Measurements from ENCODE around the gene MT1H. TPM values are rescaled to one million over a fixed set of nuclear protein-coding genes. Genes with fewer than 3 reads are reported as not detected.

The MT1H gene
- total RNA-seq (2016; rRNA removed; fragmentation: Illumina TruSeq; extraction: Trizol) (0.60 TPM in 1 of 2 replicates, not detected in the other), polyA plus RNA-seq (2011; rRNA removed) (not detected in 2 replicates), polyA minus RNA-seq (2011; rRNA and poly(A)+ RNA removed; ENCODE audit: low replicate concordance) (not detected in 2 replicates), Bru-seq, nascent RNA (not detected), BruChase-seq, experiment 1, labeled RNA remaining after a 6-hour chase (not detected), BruChase-seq, experiment 2, labeled RNA remaining after a 2-hour chase (not detected)
- total RNA-seq (2016; cell fraction: cytosol; rRNA removed; fragmentation: Illumina TruSeq; extraction: Trizol; ENCODE audit: low read depth), result not detected in 2 replicates
- not detected in 2 replicates for total RNA-seq (2016; cell fraction: insoluble cytoplasmic fraction; rRNA removed; fragmentation: Illumina TruSeq; extraction: Trizol)
- total RNA-seq (2016; cell fraction: membrane; rRNA removed; fragmentation: Illumina TruSeq; extraction: Trizol), result not detected in 2 replicates
- total RNA-seq (2016; cell fraction: nucleus; rRNA removed; fragmentation: Illumina TruSeq; extraction: Trizol), result 0.65 TPM in 1 of 2 replicates, not detected in the other
- not detected in 2 replicates for polyA plus RNA-seq (2011; cell fraction: cytosol; rRNA removed)
- not detected in 2 replicates for polyA plus RNA-seq (2011; cell fraction: nucleus; rRNA removed)
- polyA plus RNA-seq (2012), result not detected in 2 replicates
- polyA plus RNA-seq (2016; cell fraction: cytosol; fragmentation: Illumina TruSeq; extraction: Trizol; ENCODE audit: low read depth), result 0.37 TPM in 1 of 2 replicates, not detected in the other
- polyA plus RNA-seq (2016; cell fraction: insoluble cytoplasmic fraction; fragmentation: Illumina TruSeq; extraction: Trizol; ENCODE audit: low read depth), result 1.2 TPM in 1 of 2 replicates, not detected in the other
- polyA plus RNA-seq (2016; cell fraction: membrane; fragmentation: Illumina TruSeq; extraction: Trizol; ENCODE audit: low read depth), result not detected in 2 replicates
- 2.4 TPM in 1 of 2 replicates, not detected in the other for polyA plus RNA-seq (2016; cell fraction: nucleus; fragmentation: Illumina TruSeq; extraction: Trizol; ENCODE audit: insufficient read depth, low read depth)
- polyA minus RNA-seq (2011; cell fraction: cytosol; rRNA and poly(A)+ RNA removed), result not detected in 2 replicates
- not detected in 2 replicates for polyA minus RNA-seq (2011; cell fraction: nucleus; rRNA and poly(A)+ RNA removed)
- long read RNA-seq, experiment 1, result 0 reads
- long read RNA-seq, experiment 2, result 0 reads

DNA sequence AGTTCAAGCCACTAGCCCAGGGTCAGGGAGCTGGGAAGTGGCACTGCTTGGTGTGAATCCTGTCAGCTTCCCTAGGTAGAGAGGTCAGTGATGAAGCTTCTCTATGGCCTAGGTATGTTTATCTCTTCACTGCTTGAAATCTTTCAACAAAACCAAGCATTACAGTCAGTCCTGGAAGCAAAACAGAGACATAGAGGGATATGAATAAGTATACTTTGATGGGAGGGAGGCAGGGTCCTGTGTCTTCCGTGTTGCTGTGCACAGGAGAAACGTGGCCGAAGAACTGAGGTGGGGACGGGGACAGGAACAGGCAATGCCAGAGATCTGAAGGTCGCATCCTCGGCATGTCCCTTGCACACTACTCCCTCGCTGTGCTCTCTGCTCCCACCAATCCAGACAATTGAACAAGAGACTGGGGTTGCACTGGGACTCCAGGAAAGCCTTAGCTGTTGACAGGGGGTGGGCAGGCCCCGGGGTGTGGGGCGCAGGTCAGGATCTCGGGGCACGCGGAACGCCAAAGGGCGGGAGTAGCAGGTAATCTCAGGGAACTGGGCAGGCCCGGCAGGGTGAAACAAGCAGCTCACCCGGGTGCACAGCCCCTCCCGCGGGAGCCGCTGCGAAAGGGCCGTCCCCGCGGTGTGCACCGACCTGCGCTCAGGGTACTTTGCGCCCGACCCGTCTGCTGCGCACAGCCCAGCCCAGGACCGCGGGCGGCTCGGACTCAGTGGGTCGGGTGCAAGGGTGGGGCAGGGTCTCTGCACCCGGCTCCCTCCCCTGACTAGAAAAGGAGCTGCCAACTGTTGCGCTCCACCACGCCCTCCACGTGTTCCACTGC is at the start of gene MT1H:
Gene MT1H, plus strand, starts transcription at position 810 of the 835 bp plus-strand sequence. CDS start 71 bp downstream, outside the sequence.
- no TSS peak for BruUV-seq (replicated peaks)
- ATAC-seq (no peak), FAIRE-seq (no peak), DNase-seq (ENCODE audit: low spot score) (no peak)
- H3K4me2 ChIP-seq (ENCODE audit: low read depth, low read length), result no peak within 1 kb of the TSS
- peaks cover 7 to 43% of the 10 kb centered on the region in 2 experiments for H3K27me3 ChIP-seq (ENCODE audit: control insufficient read depth in 1 of 2, insufficient read depth in 2 of 2, low read length in 2 of 2)
- no peak within 1 kb of the TSS for H3K9ac ChIP-seq (ENCODE audit: insufficient read depth, low read depth, low read length)
- TF ChIP-seq, protein P1, sequence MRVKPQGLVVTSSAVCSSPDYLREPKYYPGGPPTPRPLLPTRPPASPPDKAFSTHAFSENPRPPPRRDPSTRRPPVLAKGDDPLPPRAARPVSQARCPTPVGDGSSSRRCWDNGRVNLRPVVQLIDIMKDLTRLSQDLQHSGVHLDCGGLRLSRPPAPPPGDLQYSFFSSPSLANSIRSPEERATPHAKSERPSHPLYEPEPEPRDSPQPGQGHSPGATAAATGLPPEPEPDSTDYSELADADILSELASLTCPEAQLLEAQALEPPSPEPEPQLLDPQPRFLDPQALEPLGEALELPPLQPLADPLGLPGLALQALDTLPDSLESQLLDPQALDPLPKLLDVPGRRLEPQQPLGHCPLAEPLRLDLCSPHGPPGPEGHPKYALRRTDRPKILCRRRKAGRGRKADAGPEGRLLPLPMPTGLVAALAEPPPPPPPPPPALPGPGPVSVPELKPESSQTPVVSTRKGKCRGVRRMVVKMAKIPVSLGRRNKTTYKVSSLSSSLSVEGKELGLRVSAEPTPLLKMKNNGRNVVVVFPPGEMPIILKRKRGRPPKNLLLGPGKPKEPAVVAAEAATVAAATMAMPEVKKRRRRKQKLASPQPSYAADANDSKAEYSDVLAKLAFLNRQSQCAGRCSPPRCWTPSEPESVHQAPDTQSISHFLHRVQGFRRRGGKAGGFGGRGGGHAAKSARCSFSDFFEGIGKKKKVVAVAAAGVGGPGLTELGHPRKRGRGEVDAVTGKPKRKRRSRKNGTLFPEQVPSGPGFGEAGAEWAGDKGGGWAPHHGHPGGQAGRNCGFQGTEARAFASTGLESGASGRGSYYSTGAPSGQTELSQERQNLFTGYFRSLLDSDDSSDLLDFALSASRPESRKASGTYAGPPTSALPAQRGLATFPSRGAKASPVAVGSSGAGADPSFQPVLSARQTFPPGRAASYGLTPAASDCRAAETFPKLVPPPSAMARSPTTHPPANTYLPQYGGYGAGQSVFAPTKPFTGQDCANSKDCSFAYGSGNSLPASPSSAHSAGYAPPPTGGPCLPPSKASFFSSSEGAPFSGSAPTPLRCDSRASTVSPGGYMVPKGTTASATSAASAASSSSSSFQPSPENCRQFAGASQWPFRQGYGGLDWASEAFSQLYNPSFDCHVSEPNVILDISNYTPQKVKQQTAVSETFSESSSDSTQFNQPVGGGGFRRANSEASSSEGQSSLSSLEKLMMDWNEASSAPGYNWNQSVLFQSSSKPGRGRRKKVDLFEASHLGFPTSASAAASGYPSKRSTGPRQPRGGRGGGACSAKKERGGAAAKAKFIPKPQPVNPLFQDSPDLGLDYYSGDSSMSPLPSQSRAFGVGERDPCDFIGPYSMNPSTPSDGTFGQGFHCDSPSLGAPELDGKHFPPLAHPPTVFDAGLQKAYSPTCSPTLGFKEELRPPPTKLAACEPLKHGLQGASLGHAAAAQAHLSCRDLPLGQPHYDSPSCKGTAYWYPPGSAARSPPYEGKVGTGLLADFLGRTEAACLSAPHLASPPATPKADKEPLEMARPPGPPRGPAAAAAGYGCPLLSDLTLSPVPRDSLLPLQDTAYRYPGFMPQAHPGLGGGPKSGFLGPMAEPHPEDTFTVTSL (CRISPR knock-in tag; IDR thresholded peaks at IDR 0.05; ENCODE audit: borderline replicate concordance), result no peak
- 0 out of 2 replicates have a peak, but pooled peaks have one; percentile 16 for TF ChIP-seq NRL (CRISPR knock-in tag; IDR thresholded peaks at IDR 0.05; ENCODE audit: borderline replicate concordance)
- peak; percentile 49; the same call in 1 of the 2 replicates for TF ChIP-seq ZNF30 (CRISPR knock-in tag; IDR thresholded peaks at IDR 0.05)
- H3K4me1 ChIP-seq (ENCODE audit: insufficient read depth, low read length), result peaks cover 27% of the 10 kb centered on the region
- no peak within 1 kb of the TSS for H2AFZ ChIP-seq (ENCODE audit: low read length)
- 66% methylated on average over 33 of the region's 38 CpGs for WGBS (ENCODE audit: low lambda C conversion rate)
- in situ Hi-C loops (cut with HindIII; ENCODE audit: extremely low pct_ligation_motif_present, low pct_unique_long_range_greater_than_20kb) (no loop called here), intact Hi-C loops (cut with micrococcal nuclease; ENCODE audit: unreplicated experiment) (no loop called here)
- H3K27ac ChIP-seq (ENCODE audit: extremely low read length, insufficient read depth, low read length), result no peak within 1 kb of the TSS
- H3K9me3 ChIP-seq (ENCODE audit: low read length), result no peaks in the 10 kb centered on the region
- ChIA-PET CTCF (ENCODE audit: low intra/inter-chr PET ratio, low total read pairs) (no interaction called here), POLR2A (no interaction called here)
- H4K20me1 ChIP-seq (ENCODE audit: insufficient read depth, low read length), result no peaks in the 10 kb centered on the region
- H3K79me2 ChIP-seq (ENCODE audit: insufficient read depth, low read length), result no peaks in the 10 kb centered on the region
- no peaks in the 10 kb centered on the region for H3K36me3 ChIP-seq (replicated peaks in 1 of 2; ENCODE audit: control insufficient read depth in 1 of 2, insufficient read depth in 2 of 2, low read length in 2 of 2)
- no peak within 1 kb of the TSS for H3K4me3 ChIP-seq (replicated peaks in 1 of 3; ENCODE audit: insufficient read depth in 1 of 3, low read depth in 2 of 3, low read length in 3 of 3)

Measured in HepG2 (cell line).